Gastroesophageal sphincter (tissue), 4 donors: ENCODE data around the gene TIPRL. TPM values are rescaled to one million over a fixed set of nuclear protein-coding genes. Genes with fewer than 3 reads are reported as not detected.

ENCODE experiments used
- ATAC-seq: fragments of 150-250 bp; one replicate; pipeline ENCODE4 v1.9.1; 2016; ENCODE audit warnings: mild to moderate bottlenecking, moderate library complexity
- H3K27ac ChIP-seq, 4 donors: fragments of 200-600 bp; sonication (generic) in 3 of 4; 1 replicate in 3 of 4; 2 replicates in 1 of 4; pipeline ENCODE4 v1.5.1; 2016 to 2019
- H3K27me3 ChIP-seq: fragments of 200-600 bp; sonication (generic); one replicate; pipeline ENCODE4 v1.5.1; 2019
- H3K36me3 ChIP-seq, 2 donors: fragments of 200-600 bp; sonication (generic); one replicate each; pipeline ENCODE4 v1.5.1; 2019; ENCODE audit warnings: control low read depth in 1 of 2
- H3K4me1 ChIP-seq, 3 donors: fragments of 200-600 bp; sonication (generic); 1 replicate in 2 of 3; 2 replicates in 1 of 3; pipeline ENCODE4 v1.5.1; 2016 to 2019; ENCODE audit warnings: control low read depth in 2 of 3
- H3K4me3 ChIP-seq, 2 donors: fragments of 200-600 bp; sonication (generic); one replicate each; pipeline ENCODE4 v1.5.1; 2019; ENCODE audit warnings: mild to moderate bottlenecking in 1 of 2, moderate library complexity in 1 of 2
- H3K9me3 ChIP-seq, 3 donors: fragments of 200-600 bp; sonication (generic); one replicate each; pipeline ENCODE4 v1.5.1; 2017 to 2019; ENCODE audit warnings: control low read depth in 2 of 3
- EP300 ChIP-seq: sonication (generic); formaldehyde crosslinking; IDR thresholded peaks from one replicate; pipeline ENCODE4 v1.6.1; 2017; ENCODE audit warnings: antibody characterized with exemption, mild to moderate bottlenecking
- POLR2A ChIP-seq, 2 donors: fragments of 450-650 bp; IDR thresholded peaks; one replicate each; pipeline ENCODE4 v1.6.1; 2017; ENCODE audit warnings: antibody characterized with exemption in 2 of 2, mild to moderate bottlenecking in 2 of 2, moderate library complexity in 1 of 2
- POLR2AphosphoS5 ChIP-seq: sonication (generic); formaldehyde crosslinking; IDR thresholded peaks from one replicate; pipeline ENCODE4 v1.6.1; 2017; ENCODE audit warnings: antibody characterized with exemption
- WGBS, 2 donors: methylation state at CpG; one replicate each; pipeline ENCODE4 v1.1.5; 2018; ENCODE audit warnings: low coverage in 1 of 2; 5-methylcytosine and 5-hydroxymethylcytosine counted together
- total RNA-seq, 4 donors: library from RNA; depleted of rRNA; stranded (reverse); fragments of >200 nt; gene quantifications; one replicate each; pipeline ENCODE4 v1.1.0, GENCODE V29; 2016
- TF ChIP-seq, protein P1 (sequence below), 4 experiments: fragments of 200-600 bp in 2 of 4; fragments of 450-650 bp in 2 of 4; sonication (generic) in 1 of 4; IDR thresholded peaks; one replicate each; pipeline ENCODE4 v1.5.1; 2017 to 2019; ENCODE audit warnings: antibody characterized with exemption in 4 of 4, mild to moderate bottlenecking in 2 of 4, moderate library complexity in 2 of 4

Gene TIPRL
- 10 to 100 TPM; 16.7 to 34.9 (median 23.5) TPM for total RNA-seq

DNA sequence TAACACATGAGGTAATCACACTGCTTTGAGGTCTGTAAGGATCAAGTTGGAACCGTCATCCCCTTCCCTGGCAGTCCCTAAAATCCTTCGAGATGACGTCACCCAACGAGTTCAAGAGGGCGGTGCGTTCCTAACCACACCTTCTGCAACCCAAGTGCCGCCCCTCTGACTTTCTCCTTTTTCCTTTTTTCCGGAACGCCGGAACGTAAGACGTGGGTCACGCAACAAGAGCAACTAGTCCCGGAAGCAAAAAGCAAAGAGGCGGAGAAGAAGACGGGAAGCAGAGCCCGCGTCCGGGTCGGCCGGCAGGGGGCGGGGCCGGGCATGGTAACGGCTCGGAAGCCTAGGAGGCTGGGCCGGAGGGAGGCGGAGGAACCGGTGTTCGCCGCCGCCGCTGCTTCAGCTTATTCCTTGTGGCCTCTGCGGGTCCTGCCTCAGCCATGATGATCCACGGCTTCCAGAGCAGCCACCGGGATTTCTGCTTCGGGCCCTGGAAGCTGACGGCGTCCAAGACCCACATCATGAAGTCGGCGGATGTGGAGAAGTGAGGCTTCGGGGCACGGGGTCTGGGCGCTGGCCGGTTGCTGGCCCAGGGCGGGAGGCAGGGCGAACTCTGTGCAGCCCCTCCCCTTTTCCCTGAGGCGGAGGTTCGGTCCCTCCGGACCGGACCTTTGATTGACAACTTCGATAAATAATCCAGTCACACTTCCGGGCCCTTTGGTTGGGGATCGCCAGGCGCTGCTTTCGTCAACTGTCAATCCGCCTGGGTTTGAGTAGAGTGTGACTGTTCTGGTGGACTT, at the start of gene TIPRL:
TIPRL (plus strand) TSS at position 325 of the 800 bp plus-strand sequence; CDS start at position 441, 116 bp downstream.
- WGBS, 2 donors = 0 to 2% methylated on average over 9 to 17 of the region's 56 CpGs
- H3K4me1 ChIP-seq = peaks cover 0 to 16% (median 3%) of the 10 kb centered on the region in 3 donors
- peak; percentile 93 for TF ChIP-seq POLR2AphosphoS5
- TF ChIP-seq, protein P1, sequence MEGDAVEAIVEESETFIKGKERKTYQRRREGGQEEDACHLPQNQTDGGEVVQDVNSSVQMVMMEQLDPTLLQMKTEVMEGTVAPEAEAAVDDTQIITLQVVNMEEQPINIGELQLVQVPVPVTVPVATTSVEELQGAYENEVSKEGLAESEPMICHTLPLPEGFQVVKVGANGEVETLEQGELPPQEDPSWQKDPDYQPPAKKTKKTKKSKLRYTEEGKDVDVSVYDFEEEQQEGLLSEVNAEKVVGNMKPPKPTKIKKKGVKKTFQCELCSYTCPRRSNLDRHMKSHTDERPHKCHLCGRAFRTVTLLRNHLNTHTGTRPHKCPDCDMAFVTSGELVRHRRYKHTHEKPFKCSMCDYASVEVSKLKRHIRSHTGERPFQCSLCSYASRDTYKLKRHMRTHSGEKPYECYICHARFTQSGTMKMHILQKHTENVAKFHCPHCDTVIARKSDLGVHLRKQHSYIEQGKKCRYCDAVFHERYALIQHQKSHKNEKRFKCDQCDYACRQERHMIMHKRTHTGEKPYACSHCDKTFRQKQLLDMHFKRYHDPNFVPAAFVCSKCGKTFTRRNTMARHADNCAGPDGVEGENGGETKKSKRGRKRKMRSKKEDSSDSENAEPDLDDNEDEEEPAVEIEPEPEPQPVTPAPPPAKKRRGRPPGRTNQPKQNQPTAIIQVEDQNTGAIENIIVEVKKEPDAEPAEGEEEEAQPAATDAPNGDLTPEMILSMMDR (IDR thresholded peaks at IDR 0.05) = peak; percentile 52 to 79 (median 76)
- TF ChIP-seq EP300 = no peak
- TF ChIP-seq POLR2A (IDR thresholded peaks at IDR 0.05) = peak; percentile 52 to 70
- ATAC-seq = peak; percentile 96
- H3K4me3 ChIP-seq = peak within 1 kb of the TSS; percentile 59 to 66
- H3K27ac ChIP-seq = peak within 1 kb of the TSS; percentile 83 to 96 (median 89)
- H3K36me3 ChIP-seq = no peaks in the 10 kb centered on the region
- no peaks in the 10 kb centered on the region for H3K9me3 ChIP-seq
- no peaks in the 10 kb centered on the region for H3K27me3 ChIP-seq

DNA sequence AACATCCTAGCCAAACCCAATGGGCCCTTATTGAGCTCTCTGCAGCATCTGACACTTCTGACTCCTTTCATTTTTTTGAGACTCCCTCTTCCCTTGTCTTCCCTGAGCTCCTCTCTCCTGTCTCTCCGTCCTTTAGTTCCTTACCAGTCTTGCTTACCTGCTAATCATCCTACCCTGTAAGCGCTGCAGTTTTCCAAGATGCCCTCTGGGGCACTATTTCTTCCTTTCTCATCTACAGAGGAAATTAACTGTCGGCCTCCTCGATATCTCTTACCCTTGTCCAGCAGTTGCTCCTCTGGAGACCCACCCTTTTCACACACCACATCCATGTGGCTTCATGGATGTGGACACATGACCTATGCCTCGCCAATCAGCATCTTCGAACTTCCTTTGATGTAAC, 48.8 kb upstream of the TIPRL start:
- WGBS, 2 donors = 88 to 100% methylated on average over 2 to 6 of the region's 6 CpGs
- no peak for ATAC-seq
- Histone ChIP-seq H3K27me3 (no peaks in the 10 kb centered on the region), H3K9me3 (no peaks in the 10 kb centered on the region), H3K4me1 (peaks cover 0 to 8% (median 2%) of the 10 kb centered on the region in 3 donors), H3K4me3 (no peak overlapping the region), H3K36me3 (peaks cover 0 to 31% of the 10 kb centered on the region in 2 donors), H3K27ac (no peak overlapping the region)
- TF ChIP-seq POLR2AphosphoS5 (no peak), EP300 (no peak), POLR2A (IDR thresholded peaks at IDR 0.05) (no peak)

DNA sequence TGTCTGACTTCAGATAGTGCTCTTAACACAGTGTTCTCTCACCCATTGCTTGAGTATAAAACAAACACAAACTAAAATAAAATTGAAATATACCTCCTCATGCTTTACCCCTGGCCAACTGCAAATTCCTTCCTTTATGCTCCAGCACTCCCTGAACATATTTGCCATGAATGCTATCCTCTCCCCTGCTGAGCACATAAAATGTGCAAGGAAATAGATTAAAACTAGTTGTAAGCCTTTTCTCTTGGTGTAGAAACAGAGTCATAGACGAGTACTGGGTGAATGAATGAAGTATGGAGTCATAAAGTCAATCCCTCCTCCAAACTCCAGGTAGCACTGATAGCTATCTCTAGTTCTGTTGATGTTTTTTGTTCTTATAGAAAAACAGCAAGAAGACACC, 44.6 kb upstream of the TIPRL start:
- H3K36me3 ChIP-seq = peaks cover 0 to 20% of the 10 kb centered on the region in 2 donors
- peaks cover 0 to 37% (median 10%) of the 10 kb centered on the region in 3 donors for H3K4me1 ChIP-seq
- TF ChIP-seq EP300 (no peak), POLR2AphosphoS5 (no peak), POLR2A (IDR thresholded peaks at IDR 0.05) (no peak)
- TF ChIP-seq, protein P1 (IDR thresholded peaks at IDR 0.05) = no peak
- ATAC-seq = no peak
- no peaks in the 10 kb centered on the region for H3K27me3 ChIP-seq
- 38 to 57% methylated on average over 1 of the region's 1 CpG for WGBS, 2 donors
- peak overlapping the region in 1 of 2 donors; percentile 82 for H3K4me3 ChIP-seq
- no peak overlapping the region for H3K27ac ChIP-seq
- no peaks in the 10 kb centered on the region for H3K9me3 ChIP-seq

DNA sequence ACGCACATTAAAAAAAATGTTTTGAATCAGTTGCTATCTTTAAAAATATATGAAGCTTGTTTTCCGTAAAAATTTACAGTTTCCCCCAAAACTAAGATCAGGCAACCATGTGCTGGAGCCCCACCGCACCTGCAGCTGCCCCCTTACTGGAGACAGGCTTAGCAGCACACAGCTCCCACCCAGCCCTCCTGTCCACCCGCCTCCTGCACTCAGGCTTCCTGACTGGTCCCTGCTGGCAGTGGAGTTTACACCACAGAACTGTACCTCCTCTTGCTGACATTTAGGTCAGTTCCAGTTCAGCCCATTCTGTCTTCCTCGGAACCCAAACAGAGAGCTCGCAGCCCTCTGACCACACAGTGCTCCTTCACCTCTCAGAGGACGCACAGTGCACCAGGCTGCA, 44.1 kb upstream of the TIPRL start:
- Histone ChIP-seq H3K4me1 (peaks cover 0 to 37% (median 10%) of the 10 kb centered on the region in 3 donors), H3K9me3 (no peaks in the 10 kb centered on the region), H3K27me3 (no peaks in the 10 kb centered on the region), H3K36me3 (peaks cover 0 to 15% of the 10 kb centered on the region in 2 donors), H3K27ac (no peak overlapping the region), H3K4me3 (peak overlapping the region in 1 of 2 donors; percentile 82)
- ATAC-seq = no peak
- TF ChIP-seq EP300 (no peak), POLR2AphosphoS5 (no peak)
- 38 to 53% methylated on average over 3 to 6 of the region's 7 CpGs for WGBS, 2 donors

DNA sequence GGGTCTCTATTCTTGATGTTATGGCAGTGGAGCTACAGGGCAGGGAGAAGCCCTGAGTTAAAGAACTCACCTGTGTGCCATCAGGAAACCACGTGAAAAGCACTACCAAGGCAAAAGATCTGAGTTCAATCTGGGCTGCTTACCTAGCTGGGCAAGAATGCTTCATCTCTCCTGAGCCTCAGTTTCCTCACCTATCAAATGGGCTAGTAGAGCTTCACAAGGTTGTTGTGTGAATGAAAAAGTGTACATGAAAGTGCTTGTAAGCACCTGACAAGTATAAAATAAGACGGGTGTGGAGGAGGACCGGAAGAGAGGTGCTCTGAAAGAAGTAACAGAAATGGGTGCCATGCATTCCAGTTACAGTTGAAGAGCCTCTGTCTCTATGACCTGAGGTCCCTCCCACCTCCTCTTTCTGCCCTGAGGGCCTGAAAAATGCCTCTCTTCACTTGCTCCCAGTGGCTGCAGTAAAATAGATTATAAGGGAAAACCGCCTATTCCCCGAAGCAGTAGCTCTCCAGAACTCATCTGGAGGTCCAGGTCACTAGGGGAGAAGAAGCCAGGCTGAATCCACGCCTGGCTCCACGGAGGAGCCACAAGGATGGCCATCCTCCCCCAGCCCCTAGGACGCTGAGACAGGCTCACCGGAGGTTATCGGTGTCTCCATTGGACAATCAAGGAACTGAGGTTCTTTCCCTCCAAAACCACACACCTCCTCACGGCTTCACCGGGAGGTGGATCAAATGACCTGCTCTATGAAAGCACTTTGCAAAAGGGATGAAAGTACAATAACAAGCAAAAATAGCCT, 43.4 kb upstream of the TIPRL start:
- no peaks in the 10 kb centered on the region for H3K27me3 ChIP-seq
- 48% methylated on average over 4 of the region's 12 CpGs; no CpG with 5 or more reads in 1 of the 2 donors for WGBS, 2 donors
- peaks cover 0 to 8% of the 10 kb centered on the region in 2 donors for H3K36me3 ChIP-seq
- H3K27ac ChIP-seq = peak overlapping the region in 3 of 4 donors; percentile 82 to 91 (median 84)
- H3K4me1 ChIP-seq = peaks cover 0 to 37% (median 10%) of the 10 kb centered on the region in 3 donors
- ATAC-seq = no peak
- TF ChIP-seq POLR2AphosphoS5 (no peak), POLR2A (IDR thresholded peaks at IDR 0.05) (no peak)
- peak overlapping the region; percentile 67 to 82 for H3K4me3 ChIP-seq
- H3K9me3 ChIP-seq = no peaks in the 10 kb centered on the region
